C4-2B (cell line): ENCODE data around the gene KRT33A.

Source experiments
- CTCF ChIP-seq: fragments of 450-650 bp; conservative IDR thresholded peaks from 2 replicates; pipeline ENCODE4 v1.5.1; 2017; ENCODE audit warnings: mild to moderate bottlenecking
- ZFX ChIP-seq: fragments of 450-650 bp; IDR thresholded peaks from 2 replicates; pipeline ENCODE4 v1.6.1; 2017

- TF ChIP-seq CTCF (peak; percentile 93), ZFX (no peak)
Observed at GRCh38 chr17:41322094-41322902, 28.3 kb downstream of the KRT33A start.
